ENCODE measurements around the gene IL1RAPL2. TPM values are rescaled to one million over a fixed set of nuclear protein-coding genes. Genes with fewer than 3 reads are reported as not detected.
"Not testable (repeated sequence)": the region's sequence is repeated elsewhere in the genome, so short reads cannot be mapped to it uniquely, and the experiment has no call there.

IL1RAPL2 gene
- total RNA-seq, 1 experiment from 2014 or later: not detected

DNA sequence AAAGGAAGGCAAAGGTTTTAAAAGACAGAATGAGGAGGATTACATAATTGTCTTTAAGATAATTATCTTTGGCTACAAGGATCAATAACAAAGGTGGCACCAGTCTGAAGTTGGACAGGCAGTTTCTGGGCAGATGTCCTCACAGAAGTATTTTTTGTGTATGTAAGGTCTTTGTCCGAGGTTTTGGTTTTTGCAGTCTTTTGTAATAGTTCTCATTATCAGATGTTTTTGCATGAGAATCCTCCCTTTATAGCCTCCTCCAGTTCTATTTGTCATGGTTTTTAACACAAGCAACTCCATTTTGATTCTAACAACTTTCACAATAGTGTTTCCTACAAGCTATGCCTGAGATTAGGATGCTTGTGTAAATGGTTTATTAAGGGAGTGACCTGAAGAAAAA is 286.2 kb downstream of the IL1RAPL2 start:
- no peak for DNase-seq (ENCODE audit: low read depth)

DNA sequence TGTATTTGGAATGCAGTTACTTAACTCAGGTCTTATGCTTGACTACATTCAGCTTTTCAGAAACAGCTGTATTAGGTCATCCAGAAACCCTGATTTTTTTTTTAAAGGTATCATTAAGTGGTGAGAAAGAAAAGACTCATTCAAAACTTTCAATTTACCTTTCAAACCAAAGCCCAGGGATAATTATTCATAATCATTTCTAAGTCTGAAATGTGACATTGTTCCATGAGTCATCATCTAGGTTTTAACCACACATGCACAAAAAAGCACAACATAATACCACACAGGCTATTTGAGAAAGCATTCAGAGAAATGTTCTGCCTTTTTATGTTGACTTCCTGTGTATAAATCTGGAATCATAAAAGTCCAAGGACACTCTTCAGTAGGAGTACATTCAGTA is 288.2 kb downstream of the IL1RAPL2 start:
- peak; percentile 0 for DNase-seq (ENCODE audit: low read depth)

DNA sequence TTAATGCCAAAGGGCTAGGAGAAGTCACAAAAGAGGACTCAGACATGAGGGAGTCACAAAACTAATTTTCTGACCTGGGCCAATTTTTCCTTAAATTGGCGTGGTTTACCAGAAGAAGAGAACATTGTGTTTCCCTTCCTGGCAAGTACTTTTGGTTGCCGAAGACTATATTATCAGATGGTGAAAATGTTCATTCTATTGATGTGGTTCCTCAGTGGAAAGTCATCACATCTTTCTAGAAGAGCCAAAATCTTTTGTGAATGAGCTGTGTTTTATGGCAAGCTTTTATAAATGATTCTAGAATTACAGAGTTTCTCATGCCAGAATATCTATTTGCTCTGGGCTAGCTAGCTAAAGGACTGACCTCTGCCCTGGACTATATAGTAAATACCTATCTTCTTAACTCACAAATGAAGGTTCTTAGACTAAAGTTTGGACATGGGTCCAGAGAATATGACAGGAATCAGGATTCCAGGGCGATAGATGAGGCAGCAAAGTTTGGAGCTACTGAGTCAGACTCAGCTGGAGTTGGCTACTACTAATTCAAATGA is 288.9 kb downstream of the IL1RAPL2 start:
- DNase-seq (ENCODE audit: low read depth): no peak

DNA sequence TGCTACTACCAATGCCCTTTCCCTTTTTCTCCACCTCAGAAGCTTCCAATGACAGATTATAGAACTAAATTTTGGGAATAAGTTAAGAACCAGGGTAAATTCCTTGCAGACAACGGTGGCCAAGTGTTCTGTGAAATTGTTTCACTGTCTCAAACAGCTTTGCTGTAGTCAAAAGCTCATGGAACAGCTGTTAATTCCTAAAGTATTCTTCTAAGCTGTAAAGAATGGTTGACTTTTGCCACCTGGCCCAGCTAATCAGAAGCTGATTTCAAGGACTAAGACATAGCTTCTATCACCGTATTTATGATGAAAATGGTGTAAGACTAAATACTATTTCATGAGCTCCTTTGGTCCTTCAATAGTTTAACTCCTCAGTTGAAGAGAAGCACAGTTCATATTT is 297.5 kb downstream of the IL1RAPL2 start:
- no peak for DNase-seq (ENCODE audit: low read depth)

DNA sequence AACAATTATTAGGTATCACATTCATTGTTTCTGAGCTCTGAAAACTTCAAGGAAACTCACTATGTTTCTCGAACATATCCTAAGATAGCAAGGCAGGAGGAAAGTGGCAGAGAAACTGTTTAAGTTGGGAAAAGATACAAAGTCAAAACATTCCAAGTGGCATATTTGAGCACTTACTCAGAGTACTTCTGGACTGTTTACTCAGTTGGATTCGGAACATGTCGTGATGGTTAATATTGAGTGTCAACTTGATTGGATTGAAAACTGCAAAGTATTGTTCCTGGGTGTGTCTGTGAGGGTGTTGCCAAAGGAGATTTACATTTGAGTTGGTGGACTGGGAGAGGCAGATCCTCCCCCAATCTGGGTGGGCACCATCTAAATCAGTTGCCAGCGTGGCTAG is 298.3 kb downstream of the IL1RAPL2 start:
- no peak for DNase-seq (ENCODE audit: low read depth)

DNA sequence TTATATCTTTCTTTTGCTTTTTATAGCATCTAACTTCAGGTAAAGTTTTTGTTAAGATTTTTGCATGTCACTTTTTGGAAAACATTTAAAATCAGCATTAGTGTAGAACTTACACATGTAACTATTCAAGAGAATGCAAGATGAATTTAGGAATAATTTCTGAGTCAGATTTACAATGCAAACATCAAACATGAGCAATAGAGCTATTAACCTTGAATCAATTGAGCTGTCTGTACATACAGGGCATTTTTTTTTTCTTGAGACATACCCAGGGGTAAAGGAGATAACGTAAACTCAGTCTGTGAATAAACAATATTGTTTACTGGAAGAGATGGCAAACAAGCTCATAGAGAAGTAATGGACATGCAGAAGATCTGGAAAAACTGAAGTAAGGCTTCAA is 311.5 kb downstream of the IL1RAPL2 start:
- no peak for DNase-seq (ENCODE audit: low read depth)

DNA sequence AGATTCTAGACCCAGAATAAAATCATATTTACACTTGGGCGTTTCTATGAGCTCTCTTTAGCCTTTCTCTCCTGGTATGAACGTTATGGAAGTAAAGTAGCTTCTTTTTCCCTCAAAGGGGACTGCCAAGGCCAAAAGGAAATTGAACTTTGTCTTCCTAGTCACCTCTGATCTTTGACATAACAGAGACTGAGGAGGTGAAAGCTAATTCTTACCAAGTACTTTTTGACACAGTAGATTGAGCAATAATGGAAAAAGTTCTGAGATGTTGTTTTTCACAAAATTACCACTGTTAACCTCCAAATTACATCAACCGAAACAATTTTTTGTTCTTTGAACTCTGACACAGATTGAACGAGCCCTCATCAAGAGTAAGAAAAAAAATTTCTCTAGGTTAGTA is 336.1 kb downstream of the IL1RAPL2 start:
- DNase-seq (ENCODE audit: low read depth): no peak

DNA sequence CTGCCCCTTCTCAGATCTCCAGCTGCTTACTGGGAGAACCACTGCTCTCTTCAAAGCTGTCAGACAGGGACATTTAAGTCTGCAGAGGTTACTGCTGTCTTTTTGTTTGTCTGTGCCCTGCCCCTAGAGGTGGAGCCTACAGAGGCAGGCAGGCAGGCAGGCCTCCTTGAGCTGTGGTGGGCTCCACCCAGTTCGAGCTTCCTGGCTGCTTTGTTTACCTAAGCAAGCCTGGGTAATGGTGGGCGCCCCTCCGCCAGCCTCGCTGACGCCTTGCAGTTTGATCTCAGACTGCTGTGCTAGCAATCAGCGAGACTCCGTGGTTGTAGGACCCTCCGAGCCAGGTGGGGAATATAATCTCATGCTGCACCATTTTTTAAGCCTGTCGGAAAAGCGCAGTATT is 343.7 kb downstream of the IL1RAPL2 start:
- not testable (repeated sequence) for DNase-seq (ENCODE audit: low read depth)

DNA sequence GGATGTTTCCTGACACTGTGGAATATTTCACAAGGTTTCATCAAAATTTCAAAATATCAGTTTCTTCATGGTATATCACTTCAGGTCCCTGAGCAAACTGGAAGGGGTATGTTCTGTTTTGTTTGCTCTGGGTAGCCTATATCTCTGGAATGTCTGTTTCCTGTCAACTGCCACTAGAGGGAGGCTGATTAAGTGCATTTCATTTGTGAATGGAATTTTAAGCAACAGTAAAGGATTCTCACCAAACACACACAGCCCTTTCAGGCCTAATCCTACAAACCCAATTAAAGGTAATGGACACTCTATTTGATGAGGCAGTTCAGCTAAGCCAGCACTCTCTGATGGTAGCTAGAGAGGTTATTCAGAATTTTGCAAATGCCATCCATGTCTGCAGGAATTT is 347.3 kb downstream of the IL1RAPL2 start:
- peak; percentile 0 for DNase-seq (ENCODE audit: low read depth)

DNA sequence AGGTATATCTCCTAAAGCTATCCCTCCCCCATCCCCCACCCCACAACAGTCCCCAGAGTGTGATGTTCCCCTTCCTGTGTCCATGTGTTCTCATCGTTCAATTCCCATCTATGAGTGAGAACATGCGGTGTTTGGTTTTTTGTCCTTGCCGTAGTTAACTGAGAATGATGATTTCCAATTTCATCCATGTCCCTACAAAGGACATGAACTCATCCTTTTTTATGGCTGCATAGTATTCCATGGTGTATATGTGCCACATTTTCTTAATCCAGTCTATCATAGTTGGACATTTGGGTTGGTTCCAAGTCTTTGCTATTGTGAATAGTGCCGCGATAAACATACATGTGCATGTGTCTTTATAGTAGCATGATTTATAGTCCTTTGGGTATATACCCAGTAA is 348.7 kb downstream of the IL1RAPL2 start:
- not testable (repeated sequence) for DNase-seq (ENCODE audit: low read depth)

DNA sequence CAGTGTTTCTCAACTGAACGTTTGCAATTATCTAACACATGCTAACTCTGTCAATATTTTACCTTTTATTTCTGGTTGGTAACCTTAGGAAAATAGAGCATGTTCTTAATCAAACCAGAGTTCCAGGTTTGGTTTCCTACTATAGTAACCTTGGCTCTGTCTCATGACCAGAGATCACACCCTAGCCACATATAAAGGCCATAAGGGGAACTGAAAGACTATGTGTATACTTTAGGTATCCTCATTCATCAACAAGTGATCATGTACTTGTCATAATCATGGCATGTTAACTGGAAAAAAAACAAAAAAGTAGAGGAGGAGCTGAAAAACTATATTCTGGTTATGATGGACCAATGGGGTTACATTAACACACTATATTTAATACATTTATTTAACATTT is 352.1 kb downstream of the IL1RAPL2 start:
- no peak for DNase-seq (ENCODE audit: low read depth)

DNA sequence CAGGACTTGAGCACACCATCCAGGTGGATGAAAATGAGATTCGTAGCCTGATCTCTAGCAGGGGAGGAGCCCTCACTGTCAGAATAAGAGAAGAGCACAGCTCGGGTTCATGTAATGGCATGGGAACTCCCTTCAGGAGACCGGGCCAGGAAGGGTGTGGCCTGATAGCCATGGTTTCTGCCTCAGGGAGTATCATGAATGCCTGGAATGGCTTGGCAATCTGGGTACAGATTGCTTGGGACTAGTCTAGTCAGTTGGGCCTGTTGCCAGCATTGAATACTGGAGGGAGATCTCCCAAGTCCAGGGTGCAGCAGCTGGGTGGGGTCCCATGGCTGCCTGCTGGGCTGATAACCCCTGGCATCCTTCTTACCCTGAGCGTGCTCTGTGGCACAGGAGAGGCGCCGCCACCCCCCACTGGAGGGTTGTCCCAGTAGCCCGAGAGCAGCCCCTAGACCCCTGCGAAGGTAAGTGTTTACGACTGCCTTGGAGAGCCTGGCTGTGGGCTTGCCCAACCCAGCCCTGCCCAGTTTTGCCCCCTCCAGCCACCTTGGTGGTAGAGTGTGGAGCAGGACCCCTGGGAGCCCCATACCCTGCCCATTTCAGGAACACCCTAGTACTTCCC is 355.7 kb downstream of the IL1RAPL2 start:
- no peak for DNase-seq (ENCODE audit: low read depth)

DNA sequence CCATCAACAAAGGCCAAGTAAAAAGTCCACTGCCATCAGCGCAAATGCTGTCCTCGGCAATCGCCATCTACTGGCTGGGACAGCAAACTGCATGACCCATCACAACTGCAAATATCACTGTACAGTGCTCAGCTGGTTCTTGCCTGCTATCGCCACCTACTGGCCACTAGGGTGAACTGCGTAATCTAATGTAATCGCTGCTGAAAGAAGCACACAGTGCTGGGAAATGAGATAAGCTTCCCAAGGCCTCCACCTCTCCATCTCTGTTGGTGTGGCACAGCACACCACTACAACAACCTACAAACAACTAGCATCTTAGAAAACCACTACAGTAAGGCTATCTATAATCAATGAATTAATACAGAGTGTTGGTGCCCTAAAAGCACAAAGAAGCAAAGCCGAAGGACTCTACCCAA is 356.2 kb downstream of the IL1RAPL2 start:
- DNase-seq (ENCODE audit: low read depth): peak; percentile 44

DNA sequence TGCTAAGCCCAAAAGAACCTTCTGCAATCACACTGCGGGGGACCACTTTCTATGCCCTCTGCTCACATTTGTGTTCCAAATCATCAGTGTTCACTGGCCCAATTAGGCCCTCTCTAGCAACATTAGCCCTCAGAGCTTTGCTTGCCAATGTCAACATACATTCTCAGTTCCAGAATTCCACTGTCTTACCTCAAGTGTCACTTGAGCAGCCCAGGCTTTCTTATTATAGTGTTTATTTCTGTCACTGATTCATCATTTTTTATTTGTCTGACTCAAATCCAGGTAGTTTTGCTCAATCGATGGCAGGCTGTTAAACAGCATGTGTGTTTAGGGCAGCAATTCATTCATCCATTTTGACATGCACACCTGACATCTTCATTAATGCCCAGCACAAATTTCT is 363.3 kb downstream of the IL1RAPL2 start:
- DNase-seq (ENCODE audit: low read depth): no peak

DNA sequence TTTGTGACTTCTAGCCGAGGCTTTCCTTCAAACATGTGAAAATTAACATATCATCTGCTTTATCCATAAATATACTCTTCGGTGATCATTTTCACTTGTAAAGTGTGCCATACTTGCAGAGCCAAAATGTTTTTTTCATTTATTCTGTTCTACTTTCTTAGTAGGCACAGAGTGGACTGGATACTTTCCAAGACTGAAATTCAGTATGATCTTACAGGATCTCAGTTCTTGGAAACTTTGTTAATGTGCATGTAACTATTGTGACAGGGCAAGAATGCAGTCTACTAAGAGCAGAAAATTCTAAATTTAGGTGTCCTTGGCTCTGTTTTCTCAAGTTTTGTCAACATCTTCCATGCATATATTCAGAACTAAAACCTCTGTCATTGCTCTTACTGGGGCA is 369.6 kb downstream of the IL1RAPL2 start:
- DNase-seq (ENCODE audit: low read depth): no peak

DNA sequence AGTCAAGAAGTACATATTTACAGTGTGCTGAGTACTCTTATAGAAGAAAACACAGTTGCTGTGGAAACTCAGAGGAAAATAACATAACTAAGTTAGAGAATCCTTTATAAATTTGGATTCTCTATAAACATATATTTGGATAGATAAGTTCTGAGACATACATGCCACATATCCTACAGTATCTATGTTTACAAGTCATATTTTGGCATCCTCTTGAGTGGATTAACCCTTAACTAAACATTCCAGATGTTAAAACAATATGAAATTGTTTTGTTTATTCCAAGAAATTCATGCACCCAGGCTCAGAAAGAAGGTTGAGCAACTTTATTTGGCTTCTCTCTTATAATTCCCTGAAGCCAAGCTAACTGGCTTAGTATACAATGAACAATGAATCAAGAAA is 387.3 kb downstream of the IL1RAPL2 start:
- DNase-seq (ENCODE audit: low read depth): no peak

DNA sequence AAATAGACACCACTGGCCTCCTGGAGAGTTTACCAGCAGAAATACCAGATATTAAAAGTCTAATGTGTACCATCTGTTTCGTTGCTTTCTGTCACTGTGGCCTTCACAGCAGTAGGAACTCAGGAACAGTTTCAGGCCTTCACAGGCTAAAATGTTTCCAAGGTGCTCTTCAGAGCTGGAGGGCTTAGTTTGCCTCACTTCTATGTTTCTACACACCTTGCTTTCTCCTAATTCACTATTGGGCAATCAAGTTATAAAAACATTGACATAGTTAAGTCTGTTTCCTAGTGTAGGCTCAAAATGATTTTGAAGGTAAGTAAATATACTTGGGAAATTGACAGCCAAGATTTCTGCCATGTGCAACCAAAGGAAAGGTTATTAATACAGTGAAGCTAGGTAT is 395.9 kb downstream of the IL1RAPL2 start:
- DNase-seq (ENCODE audit: low read depth): no peak

DNA sequence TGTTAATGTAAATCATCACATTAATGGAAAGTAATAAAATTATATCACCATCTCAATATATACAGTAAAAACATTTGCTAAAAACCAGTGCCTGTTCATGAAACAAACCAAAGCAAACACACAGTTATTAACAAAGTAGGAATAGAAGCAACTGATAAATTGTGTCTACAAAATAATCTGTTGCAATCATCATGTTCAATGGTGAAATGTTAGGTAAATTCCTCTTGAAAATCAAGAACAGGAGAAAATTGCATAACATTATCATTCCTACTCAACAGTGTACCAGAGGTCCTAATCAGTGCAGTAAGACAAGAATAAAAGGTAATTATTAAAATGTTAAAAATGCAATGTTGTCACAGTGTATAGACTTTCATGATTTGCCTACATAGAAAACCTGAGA is 402.2 kb downstream of the IL1RAPL2 start:
- DNase-seq (ENCODE audit: low read depth): no peak

DNA sequence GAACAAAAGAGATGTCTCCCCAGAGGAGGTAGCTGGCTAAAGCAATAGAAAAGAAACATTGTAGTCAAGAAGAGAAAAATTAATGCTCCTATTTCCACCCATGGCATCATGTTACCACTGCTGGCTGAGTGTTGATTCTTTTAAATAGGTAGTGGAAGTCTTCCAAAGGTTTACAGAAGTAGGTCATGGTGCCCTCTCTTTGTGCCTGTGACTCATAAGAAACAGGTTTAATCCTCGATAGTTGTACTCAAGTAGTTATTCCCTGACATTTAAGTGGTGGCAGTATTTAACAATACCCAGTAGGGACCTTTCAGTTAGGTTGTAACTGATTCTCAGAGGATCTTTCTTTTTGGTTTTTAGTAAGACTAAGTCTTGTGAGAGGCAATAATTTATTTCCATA is 406.7 kb downstream of the IL1RAPL2 start:
- DNase-seq (ENCODE audit: low read depth): peak; percentile 0

DNA sequence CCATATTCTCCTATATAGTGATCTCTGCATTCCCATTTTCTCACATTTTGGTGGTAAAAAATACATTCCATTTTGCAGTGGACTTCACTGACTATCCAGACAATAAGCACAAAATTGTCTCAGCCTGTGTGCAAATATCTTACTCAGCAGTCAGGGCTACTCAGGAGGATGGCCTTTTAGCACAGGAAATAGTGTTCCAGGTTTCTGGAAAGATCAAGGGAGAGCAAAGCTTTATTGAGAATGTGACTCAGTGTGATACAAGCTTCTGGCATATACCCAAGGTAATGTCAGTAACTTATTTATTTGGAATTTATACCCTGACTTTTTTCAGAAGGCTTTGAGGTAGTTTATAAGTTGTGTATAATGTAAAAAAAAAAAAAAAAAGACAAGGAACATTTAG is 421.1 kb downstream of the IL1RAPL2 start:
- peak; percentile 44 for DNase-seq (ENCODE audit: low read depth)

DNA sequence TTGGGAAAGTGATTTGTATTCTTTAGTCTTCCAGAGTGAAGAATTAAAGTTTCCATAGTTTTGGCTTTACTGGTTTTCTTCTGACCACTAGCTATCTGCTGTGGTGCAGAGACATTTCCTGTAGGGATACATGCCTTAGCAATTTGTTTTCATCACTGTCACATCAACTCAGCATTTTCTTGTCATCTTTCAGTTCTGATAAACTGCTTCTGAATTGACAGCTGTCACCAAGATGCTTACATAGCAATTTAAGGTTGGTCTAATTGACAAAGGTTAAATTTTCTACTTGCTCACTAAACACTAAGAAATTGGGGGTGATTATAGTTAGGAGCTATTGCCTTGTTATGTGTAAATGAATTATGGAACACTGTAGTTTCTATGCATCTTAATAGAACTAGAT is 422.0 kb downstream of the IL1RAPL2 start:
- no peak for DNase-seq (ENCODE audit: low read depth)

DNA sequence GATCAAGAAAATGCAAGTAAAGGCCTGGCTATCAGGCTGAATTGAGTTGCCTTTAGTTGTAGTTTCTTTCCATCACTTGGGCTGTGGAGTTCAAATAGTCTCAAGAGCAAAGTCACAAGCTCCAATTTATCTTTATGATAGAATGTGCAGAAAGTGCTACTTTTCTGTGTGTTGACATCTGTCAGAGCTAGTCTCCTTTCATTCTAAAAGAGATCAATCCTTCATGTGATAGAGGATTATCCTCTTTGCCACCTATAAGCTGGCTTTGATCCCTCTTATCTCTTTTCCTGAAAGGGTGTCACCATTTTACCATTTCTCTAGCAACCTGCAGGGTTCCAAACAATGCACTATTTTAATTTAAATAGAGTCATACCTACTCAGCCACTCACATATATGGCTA is 429.5 kb downstream of the IL1RAPL2 start:
- no peak for DNase-seq (ENCODE audit: low read depth)

DNA sequence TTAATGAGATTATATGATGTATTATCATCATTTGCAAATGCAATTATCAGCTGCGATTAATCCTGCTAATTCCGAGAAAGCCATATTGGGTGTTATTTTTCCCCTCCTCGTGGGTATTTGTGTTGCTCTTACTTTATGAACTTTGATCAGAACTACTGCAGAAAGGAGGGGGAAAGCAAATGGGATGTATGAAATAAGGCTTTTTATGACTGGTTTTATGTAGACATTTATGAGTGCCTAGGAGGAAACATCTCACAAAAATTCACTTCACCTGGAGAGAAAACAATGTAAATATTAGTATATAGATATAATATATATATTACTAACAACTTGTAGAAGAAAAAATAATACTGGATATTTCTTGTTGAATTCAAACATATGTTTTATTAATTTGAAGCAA is 440.1 kb downstream of the IL1RAPL2 start:
- no peak for DNase-seq (ENCODE audit: low read depth)

DNA sequence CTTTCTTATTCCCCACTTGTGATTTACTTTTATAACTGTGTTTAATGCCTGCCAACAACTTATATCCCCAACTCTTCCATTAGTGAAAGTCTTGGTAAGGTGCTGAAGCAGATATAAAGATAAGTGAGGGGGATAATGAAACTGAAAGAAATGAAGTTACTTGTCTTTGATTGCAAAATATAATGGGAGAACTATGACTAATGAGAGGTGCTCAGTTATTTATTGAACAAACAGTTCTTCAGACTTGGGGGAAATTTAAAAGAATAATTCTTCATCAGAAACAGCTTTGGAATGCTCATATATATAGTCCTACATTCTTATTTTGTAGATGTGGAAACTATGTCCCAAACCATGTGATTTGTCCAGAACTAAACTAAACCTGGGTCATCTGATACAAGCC is 441.0 kb downstream of the IL1RAPL2 start:
- no peak for DNase-seq (ENCODE audit: low read depth)
